Kidney (tissue), 14 donors: ENCODE measurements around the gene ALDH7A1. TPM values are rescaled to one million over a fixed set of nuclear protein-coding genes. Genes with fewer than 3 reads are reported as not detected.

Source experiments
- DNase-seq, 5 donors: peaks; one replicate each; pipeline ENCODE4 v3.0.0-alpha.2; 2013 to 2020
- FAIRE-seq: peaks from 2 replicates; lab custom pipeline; 2012; peaks lifted over from hg19 to GRCh38; lab: Jason Lieb, UNC
- H3K27ac ChIP-seq, 2 donors: one replicate each; pipeline ENCODE4 v1.7.0; 2013; ENCODE audit warnings: low read depth in 2 of 2, low read length in 2 of 2, inconsistent platforms in 1 of 2
- H3K27me3 ChIP-seq: one replicate; pipeline ENCODE4 v1.7.1; 2013; ENCODE audit warnings: low read length, inconsistent platforms; ENCODE audit not compliant: control insufficient read depth, insufficient read depth
- H3K36me3 ChIP-seq, 3 donors: one replicate each; pipeline versions ENCODE4 v1.7.0 to v1.7.1; 2013; ENCODE audit warnings: low read length in 3 of 3, control low read depth in 1 of 3, inconsistent platforms in 1 of 3; ENCODE audit not compliant: insufficient read depth in 3 of 3, control insufficient read depth in 2 of 3
- H3K4me1 ChIP-seq, 3 donors: one replicate each; pipeline versions ENCODE4 v1.7.0 to v1.7.1; 2013; ENCODE audit warnings: low read length in 3 of 3, inconsistent platforms in 1 of 3, low read depth in 1 of 3; ENCODE audit not compliant: control insufficient read depth in 2 of 3, insufficient read depth in 2 of 3
- H3K4me3 ChIP-seq, 3 donors: one replicate each; pipeline versions ENCODE4 v1.7.0 to v1.8.1; 2013; ENCODE audit warnings: low read length in 3 of 3, control low read depth in 1 of 3, inconsistent platforms in 1 of 3
- H3K9ac ChIP-seq, 3 donors: one replicate each; pipeline versions ENCODE4 v1.7.0 to v1.7.1; 2013; ENCODE audit warnings: low read length in 3 of 3, control low read depth in 1 of 3, inconsistent platforms in 1 of 3
- H3K9me3 ChIP-seq, 3 donors: one replicate each; pipeline versions ENCODE4 v1.7.0 to v1.7.1; 2013; ENCODE audit warnings: low read length in 3 of 3, control low read depth in 1 of 3, inconsistent platforms in 1 of 3; ENCODE audit not compliant: control insufficient read depth in 2 of 3, insufficient read depth in 1 of 3
- CTCF ChIP-seq: IDR thresholded peaks from 3 replicates; pipeline ENCODE4 v1.5.1; 2012; ENCODE audit warnings: mild to moderate bottlenecking, moderate library complexity, borderline replicate concordance; ENCODE audit not compliant: insufficient read depth; ENCODE audit errors: extremely low read depth
- intact Hi-C: fragments of 100-400 bp; cut with DNase I; formaldehyde crosslinking; loops from one replicate; pipeline ENCODE4 v1.11.1; 2022
- polyA plus RNA-seq: library from polyadenylated mRNA; stranded (reverse); fragments of 350-450 nt; fragmentation: Illumina TruSeq; extraction: RNeasy Lipid Tissue Mini Kit (QIAGEN cat#74804); gene quantifications from one replicate; pipeline ENCODE4 v1.2.3, GENCODE V29; 2014; ENCODE audit warnings: low read depth, low replicate concordance; ENCODE audit not compliant: insufficient read depth
- total RNA-seq: library from RNA; stranded (reverse); fragmentation: NEBNext Ultra II Directional; extraction: Animal tissue kit (Norgen Biotek cat#: 25700); gene quantifications from one replicate; pipeline ENCODE4 v1.2.1, GENCODE V29; 2021
- donor health status: control.
- donor health status: control.
- donor health status: control.
- donor health status: control.
- donor health status: control.
- donor health status: DM: yes; HTN: yes; CAD: no.
- donor health status: Normal renal cell carcinoma (clear cell type).

The ALDH7A1 gene
- total and polyA plus RNA-seq, 2 donors from 2014 or later = 51.8 to 184 TPM

- no peak for FAIRE-seq
- no peak for TF ChIP-seq CTCF
- peak overlapping the region in 1 of 2 donors; percentile 20 for H3K27ac ChIP-seq
Measured at GRCh38 chr5:126511961-126512360, 83.1 kb downstream of the ALDH7A1 start.

GRCh38 chr5:126509339-126509738 lies 85.7 kb downstream of the ALDH7A1 start:
- Histone ChIP-seq H3K9ac (no peak overlapping the region), H3K36me3 (no peaks in the 10 kb centered on the region), H3K27ac (peak overlapping the region in 1 of 2 donors; percentile 89), H3K9me3 (no peaks in the 10 kb centered on the region), H3K4me3 (no peak overlapping the region), H3K27me3 (no peaks in the 10 kb centered on the region), H3K4me1 (peaks cover 0 to 10% (median 0%) of the 10 kb centered on the region in 3 donors)
- DNase-seq (no peak), FAIRE-seq (no peak)
- intact Hi-C loops = no loop called here
- TF ChIP-seq CTCF = no peak

More at GRCh38 chr5:126511961-126512360, 83.1 kb downstream of the ALDH7A1 start:
- H3K9me3 ChIP-seq = no peaks in the 10 kb centered on the region
- intact Hi-C loops = no loop called here
- no peaks in the 10 kb centered on the region for H3K27me3 ChIP-seq
- H3K4me1 ChIP-seq = peaks cover 0 to 10% (median 5%) of the 10 kb centered on the region in 3 donors
- DNase-seq = no peak
- H3K9ac ChIP-seq = no peak overlapping the region
- no peaks in the 10 kb centered on the region for H3K36me3 ChIP-seq
- no peak overlapping the region for H3K4me3 ChIP-seq

GRCh38 chr5:126508962-126509279 lies 86.1 kb downstream of the ALDH7A1 start:
- intact Hi-C loops = no loop called here
- Histone ChIP-seq H3K9ac (no peak overlapping the region), H3K27ac (peak overlapping the region; percentile 37 to 89), H3K4me3 (no peak overlapping the region), H3K27me3 (no peaks in the 10 kb centered on the region), H3K4me1 (peaks cover 0 to 13% (median 0%) of the 10 kb centered on the region in 3 donors), H3K36me3 (no peaks in the 10 kb centered on the region), H3K9me3 (no peaks in the 10 kb centered on the region)
- TF ChIP-seq CTCF = no peak
- FAIRE-seq (peak; percentile 39), DNase-seq (no peak)
